Ovary (tissue), 3 donors: ENCODE measurements around the gene CSRP3.

Experiments
- POLR2A ChIP-seq: fragments of 450-650 bp; IDR thresholded peaks from one replicate; pipeline ENCODE4 v1.6.1; 2017; ENCODE audit warnings: antibody characterized with exemption, mild to moderate bottlenecking, moderate library complexity
- TF ChIP-seq, protein P1 (sequence below), 3 donors: fragments of 450-650 bp in 2 of 3; fragments of 200-600 bp in 1 of 3; IDR thresholded peaks; one replicate each; pipeline versions ENCODE4 v1.5.1 to v1.8.0; 2016 to 2022; ENCODE audit warnings: antibody characterized with exemption in 3 of 3, mild to moderate bottlenecking in 1 of 3
- donor health status: DM: no; HTN: no; CAD: no.

DNA sequence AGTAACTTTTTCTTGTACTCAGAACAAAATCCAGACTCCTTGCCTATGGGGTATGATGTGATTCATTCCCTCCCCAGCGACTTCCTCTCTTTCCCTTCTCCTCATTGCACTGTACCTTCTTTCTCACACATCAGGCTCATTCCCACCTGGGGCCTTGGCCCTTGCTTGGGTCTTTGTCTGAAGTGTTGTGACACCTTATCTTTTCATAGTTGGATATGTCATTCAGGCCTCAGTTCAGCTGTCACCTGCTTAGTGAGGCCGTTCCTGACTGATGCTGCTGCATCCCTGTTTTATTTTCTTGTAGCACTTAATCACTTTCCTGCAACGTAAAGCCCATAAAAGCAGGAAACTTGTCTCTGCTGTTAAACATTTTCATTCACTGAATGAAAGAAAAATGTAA is 44.9 kb downstream of the CSRP3 start:
- TF ChIP-seq, protein P1, sequence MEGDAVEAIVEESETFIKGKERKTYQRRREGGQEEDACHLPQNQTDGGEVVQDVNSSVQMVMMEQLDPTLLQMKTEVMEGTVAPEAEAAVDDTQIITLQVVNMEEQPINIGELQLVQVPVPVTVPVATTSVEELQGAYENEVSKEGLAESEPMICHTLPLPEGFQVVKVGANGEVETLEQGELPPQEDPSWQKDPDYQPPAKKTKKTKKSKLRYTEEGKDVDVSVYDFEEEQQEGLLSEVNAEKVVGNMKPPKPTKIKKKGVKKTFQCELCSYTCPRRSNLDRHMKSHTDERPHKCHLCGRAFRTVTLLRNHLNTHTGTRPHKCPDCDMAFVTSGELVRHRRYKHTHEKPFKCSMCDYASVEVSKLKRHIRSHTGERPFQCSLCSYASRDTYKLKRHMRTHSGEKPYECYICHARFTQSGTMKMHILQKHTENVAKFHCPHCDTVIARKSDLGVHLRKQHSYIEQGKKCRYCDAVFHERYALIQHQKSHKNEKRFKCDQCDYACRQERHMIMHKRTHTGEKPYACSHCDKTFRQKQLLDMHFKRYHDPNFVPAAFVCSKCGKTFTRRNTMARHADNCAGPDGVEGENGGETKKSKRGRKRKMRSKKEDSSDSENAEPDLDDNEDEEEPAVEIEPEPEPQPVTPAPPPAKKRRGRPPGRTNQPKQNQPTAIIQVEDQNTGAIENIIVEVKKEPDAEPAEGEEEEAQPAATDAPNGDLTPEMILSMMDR (IDR thresholded peaks at IDR 0.05), result no peak
- no peak for TF ChIP-seq POLR2A
